ENCODE measurements around the gene KLHL29. TPM values are rescaled to one million over a fixed set of nuclear protein-coding genes. Genes with fewer than 3 reads are reported as not detected.

The KLHL29 gene
- polyA plus RNA-seq, 2 donors: 2.1 to 3.8 TPM

GRCh38 chr2:23637011-23637778 is 252.2 kb downstream of the KLHL29 start:
- 68 to 76% methylated on average over 14 of the region's 14 CpGs for WGBS, 2 donors
- Histone ChIP-seq H3K36me3 (ENCODE audit: control insufficient read depth in 2 of 2, insufficient read depth in 2 of 2, low read length in 1 of 2) (peaks cover 0 to 6% of the 10 kb centered on the region in 2 donors), H3K9me3 (ENCODE audit: control insufficient read depth in 2 of 2, insufficient read depth in 1 of 2, low read depth in 1 of 2, low read length in 1 of 2) (no peaks in the 10 kb centered on the region), H3K4me3 (ENCODE audit: low read depth in 1 of 2, low read length in 2 of 2) (no peak overlapping the region), H3K4me1 (ENCODE audit: control insufficient read depth in 2 of 2, insufficient read depth in 2 of 2, low read length in 1 of 2) (peaks cover 4% of the 10 kb centered on the region in 2 donors), H3K27me3 (ENCODE audit: control insufficient read depth in 1 of 2, insufficient read depth in 2 of 2, low read length in 2 of 2) (no peaks in the 10 kb centered on the region), H3K27ac (ENCODE audit: low read depth in 2 of 2, low read length in 1 of 2) (no peak overlapping the region)

DNA sequence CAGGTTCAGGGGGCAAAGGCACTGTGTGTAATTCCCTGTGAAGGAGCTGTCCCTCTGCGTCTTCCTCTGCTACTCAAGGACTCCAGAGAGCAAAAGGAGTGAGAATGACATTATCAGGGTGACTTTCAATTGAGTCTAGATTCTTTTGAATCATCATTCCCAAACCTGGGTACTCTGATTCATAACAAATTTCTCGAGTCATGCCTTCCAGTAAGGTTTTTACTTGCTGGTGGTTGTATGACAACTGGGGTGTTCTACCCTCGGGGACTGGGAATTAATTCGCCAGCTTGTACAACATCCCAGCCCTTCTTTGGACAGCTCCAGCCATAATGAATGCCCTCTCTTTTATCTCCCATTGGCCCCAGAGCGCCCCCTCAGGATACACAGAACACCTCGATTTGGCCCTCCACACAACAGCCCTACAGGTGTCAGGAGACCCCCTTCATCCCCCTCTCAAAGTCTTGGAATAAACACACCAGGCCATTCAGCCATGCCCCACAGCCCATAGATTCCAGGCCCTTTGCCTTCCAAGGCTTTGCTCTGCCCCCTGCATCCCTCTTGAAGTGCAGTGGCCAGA is 254.5 kb downstream of the KLHL29 start:
- Histone ChIP-seq H3K36me3 (ENCODE audit: control insufficient read depth in 2 of 2, insufficient read depth in 2 of 2, low read length in 1 of 2) (peaks cover 0 to 6% of the 10 kb centered on the region in 2 donors), H3K4me3 (ENCODE audit: low read depth in 1 of 2, low read length in 2 of 2) (no peak overlapping the region), H3K27ac (ENCODE audit: low read depth in 2 of 2, low read length in 1 of 2) (no peak overlapping the region), H3K9me3 (ENCODE audit: control insufficient read depth in 2 of 2, insufficient read depth in 1 of 2, low read depth in 1 of 2, low read length in 1 of 2) (peaks cover 0 to 10% of the 10 kb centered on the region in 2 donors), H3K27me3 (ENCODE audit: control insufficient read depth in 1 of 2, insufficient read depth in 2 of 2, low read length in 2 of 2) (no peaks in the 10 kb centered on the region), H3K4me1 (ENCODE audit: control insufficient read depth in 2 of 2, insufficient read depth in 2 of 2, low read length in 1 of 2) (peaks cover 4 to 6% of the 10 kb centered on the region in 2 donors)
- 75 to 79% methylated on average over 6 of the region's 6 CpGs for WGBS, 2 donors

- Histone ChIP-seq H3K4me3 (ENCODE audit: low read depth in 1 of 2, low read length in 2 of 2) (no peak overlapping the region), H3K27me3 (ENCODE audit: control insufficient read depth in 1 of 2, insufficient read depth in 2 of 2, low read length in 2 of 2) (no peaks in the 10 kb centered on the region), H3K36me3 (ENCODE audit: control insufficient read depth in 2 of 2, insufficient read depth in 2 of 2, low read length in 1 of 2) (peaks cover 0 to 6% of the 10 kb centered on the region in 2 donors), H3K4me1 (ENCODE audit: control insufficient read depth in 2 of 2, insufficient read depth in 2 of 2, low read length in 1 of 2) (peaks cover 4 to 7% of the 10 kb centered on the region in 2 donors), H3K27ac (ENCODE audit: low read depth in 2 of 2, low read length in 1 of 2) (no peak overlapping the region), H3K9me3 (ENCODE audit: control insufficient read depth in 2 of 2, insufficient read depth in 1 of 2, low read depth in 1 of 2, low read length in 1 of 2) (peaks cover 0 to 10% of the 10 kb centered on the region in 2 donors)
- WGBS, 2 donors: 97% methylated on average over 9 of the region's 9 CpGs
These were observed 255.7 kb downstream of the KLHL29 start for GRCh38 chr2:23640711-23641110.

- Histone ChIP-seq H3K27ac (ENCODE audit: low read depth in 2 of 2, low read length in 1 of 2) (no peak overlapping the region), H3K36me3 (ENCODE audit: control insufficient read depth in 2 of 2, insufficient read depth in 2 of 2, low read length in 1 of 2) (peaks cover 0 to 6% of the 10 kb centered on the region in 2 donors), H3K4me3 (ENCODE audit: low read depth in 1 of 2, low read length in 2 of 2) (no peak overlapping the region), H3K9me3 (ENCODE audit: control insufficient read depth in 2 of 2, insufficient read depth in 1 of 2, low read depth in 1 of 2, low read length in 1 of 2) (peaks cover 0 to 10% of the 10 kb centered on the region in 2 donors), H3K27me3 (ENCODE audit: control insufficient read depth in 1 of 2, insufficient read depth in 2 of 2, low read length in 2 of 2) (no peaks in the 10 kb centered on the region), H3K4me1 (ENCODE audit: control insufficient read depth in 2 of 2, insufficient read depth in 2 of 2, low read length in 1 of 2) (peaks cover 0 to 17% of the 10 kb centered on the region in 2 donors)
- whole genome bisulfite sequencing, 2 donors: 97% methylated on average over 24 of the region's 24 CpGs
These were observed 257.5 kb downstream of the KLHL29 start for GRCh38 chr2:23642516-23642915.

DNA sequence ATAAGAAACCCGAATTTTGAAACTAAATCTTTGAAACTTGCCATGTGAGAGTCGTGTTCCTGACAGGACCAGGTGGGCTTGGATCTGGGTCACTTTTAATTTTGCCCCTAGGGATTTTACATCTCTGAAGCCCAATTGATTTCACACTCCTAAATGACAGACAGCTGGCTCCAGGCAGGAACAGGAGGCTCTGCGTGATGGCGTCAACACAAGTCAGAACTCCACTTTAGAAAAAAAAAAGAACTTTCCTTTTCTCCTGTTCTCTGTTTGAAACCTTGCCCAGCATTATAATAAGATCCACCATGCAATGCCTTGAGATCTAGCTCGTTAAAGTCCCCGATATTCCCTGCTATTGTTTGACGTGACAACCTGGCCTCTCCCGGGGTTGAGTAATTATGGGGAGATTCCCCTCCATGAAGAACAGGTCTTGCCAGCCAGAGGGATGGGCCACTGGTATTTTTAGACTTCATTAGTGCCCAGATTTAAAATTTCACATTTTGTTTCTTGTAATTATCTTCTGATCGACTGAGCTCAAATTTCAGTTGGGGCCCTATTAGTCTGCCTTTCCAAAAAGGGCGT is 260.3 kb downstream of the KLHL29 start:
- H3K9me3 ChIP-seq (ENCODE audit: control insufficient read depth in 2 of 2, insufficient read depth in 1 of 2, low read depth in 1 of 2, low read length in 1 of 2): peaks cover 0 to 10% of the 10 kb centered on the region in 2 donors
- peak overlapping the region in 1 of 2 donors; percentile 8 for H3K27ac ChIP-seq (ENCODE audit: low read depth in 2 of 2, low read length in 1 of 2)
- H3K4me3 ChIP-seq (ENCODE audit: low read depth in 1 of 2, low read length in 2 of 2): no peak overlapping the region
- 50 to 61% methylated on average over 10 of the region's 10 CpGs for WGBS, 2 donors
- no peaks in the 10 kb centered on the region for H3K36me3 ChIP-seq (ENCODE audit: control insufficient read depth in 2 of 2, insufficient read depth in 2 of 2, low read length in 1 of 2)
- no peaks in the 10 kb centered on the region for H3K27me3 ChIP-seq (ENCODE audit: control insufficient read depth in 1 of 2, insufficient read depth in 2 of 2, low read length in 2 of 2)
- peaks cover 7 to 24% of the 10 kb centered on the region in 2 donors for H3K4me1 ChIP-seq (ENCODE audit: control insufficient read depth in 2 of 2, insufficient read depth in 2 of 2, low read length in 1 of 2)

DNA sequence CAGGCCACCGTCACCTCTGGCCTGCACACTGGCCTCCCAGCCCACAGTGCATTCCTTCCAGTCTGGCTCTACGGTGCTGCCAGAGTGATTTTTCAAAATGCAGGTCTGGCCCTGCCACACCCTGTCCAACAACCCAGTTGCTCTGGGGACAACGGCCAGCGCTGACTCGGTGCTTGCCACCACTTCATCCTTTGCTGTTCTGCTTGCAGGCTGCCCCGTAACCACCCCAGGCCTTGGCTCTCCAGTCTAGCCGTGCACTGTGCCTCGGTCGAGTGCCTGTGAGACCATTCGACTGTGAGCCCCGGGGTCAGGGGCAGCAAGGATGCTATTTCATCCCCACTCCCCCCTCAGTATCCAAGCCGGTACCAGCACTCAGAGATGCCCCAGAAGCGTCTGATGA is 262.6 kb downstream of the KLHL29 start:
- peaks cover 10 to 35% of the 10 kb centered on the region in 2 donors for H3K4me1 ChIP-seq (ENCODE audit: control insufficient read depth in 2 of 2, insufficient read depth in 2 of 2, low read length in 1 of 2)
- H3K36me3 ChIP-seq (ENCODE audit: control insufficient read depth in 2 of 2, insufficient read depth in 2 of 2, low read length in 1 of 2): no peaks in the 10 kb centered on the region
- no peaks in the 10 kb centered on the region for H3K27me3 ChIP-seq (ENCODE audit: control insufficient read depth in 1 of 2, insufficient read depth in 2 of 2, low read length in 2 of 2)
- WGBS, 2 donors: 86 to 87% methylated on average over 13 of the region's 13 CpGs
- no peak overlapping the region for H3K4me3 ChIP-seq (ENCODE audit: low read depth in 1 of 2, low read length in 2 of 2)
- H3K9me3 ChIP-seq (ENCODE audit: control insufficient read depth in 2 of 2, insufficient read depth in 1 of 2, low read depth in 1 of 2, low read length in 1 of 2): peaks cover 0 to 10% of the 10 kb centered on the region in 2 donors
- no peak overlapping the region for H3K27ac ChIP-seq (ENCODE audit: low read depth in 2 of 2, low read length in 1 of 2)

- WGBS, 2 donors: 78 to 82% methylated on average over 10 of the region's 10 CpGs
- H3K27me3 ChIP-seq (ENCODE audit: control insufficient read depth in 1 of 2, insufficient read depth in 2 of 2, low read length in 2 of 2): no peaks in the 10 kb centered on the region
- no peaks in the 10 kb centered on the region for H3K36me3 ChIP-seq (ENCODE audit: control insufficient read depth in 2 of 2, insufficient read depth in 2 of 2, low read length in 1 of 2)
- H3K27ac ChIP-seq (ENCODE audit: low read depth in 2 of 2, low read length in 1 of 2): no peak overlapping the region
- no peak overlapping the region for H3K4me3 ChIP-seq (ENCODE audit: low read depth in 1 of 2, low read length in 2 of 2)
- H3K4me1 ChIP-seq (ENCODE audit: control insufficient read depth in 2 of 2, insufficient read depth in 2 of 2, low read length in 1 of 2): peaks cover 11 to 34% of the 10 kb centered on the region in 2 donors
- peaks cover 0 to 4% of the 10 kb centered on the region in 2 donors for H3K9me3 ChIP-seq (ENCODE audit: control insufficient read depth in 2 of 2, insufficient read depth in 1 of 2, low read depth in 1 of 2, low read length in 1 of 2)
These were observed 264.3 kb downstream of the KLHL29 start for GRCh38 chr2:23649303-23649702.

DNA sequence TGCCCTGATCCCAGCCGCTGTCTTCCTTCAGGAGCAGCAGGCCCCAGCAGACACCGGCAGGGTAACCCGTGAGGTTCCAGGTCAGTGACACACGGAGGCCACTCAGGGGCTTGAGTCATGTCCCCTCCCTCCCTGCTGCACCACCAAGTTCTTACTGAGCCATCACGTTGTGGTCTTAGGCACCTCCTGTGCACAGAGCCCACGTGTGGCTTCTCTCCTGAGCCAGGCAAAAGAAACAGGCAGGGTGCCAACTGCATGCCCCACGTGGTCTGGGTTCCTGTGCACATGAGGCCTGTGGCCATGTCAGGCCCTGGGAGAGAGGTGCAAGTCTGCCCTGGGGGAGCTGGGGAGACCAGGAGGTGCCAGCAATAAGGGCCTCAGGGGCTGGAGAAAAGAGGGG is 264.8 kb downstream of the KLHL29 start:
- 59 to 61% methylated on average over 7 of the region's 7 CpGs for WGBS, 2 donors

GRCh38 chr2:23651187-23652080 is 266.5 kb downstream of the KLHL29 start:
- no peaks in the 10 kb centered on the region for H3K27me3 ChIP-seq (ENCODE audit: control insufficient read depth in 1 of 2, insufficient read depth in 2 of 2, low read length in 2 of 2)
- H3K9me3 ChIP-seq (ENCODE audit: control insufficient read depth in 2 of 2, insufficient read depth in 1 of 2, low read depth in 1 of 2, low read length in 1 of 2): peaks cover 0 to 4% of the 10 kb centered on the region in 2 donors
- no peak overlapping the region for H3K4me3 ChIP-seq (ENCODE audit: low read depth in 1 of 2, low read length in 2 of 2)
- peak overlapping the region; percentile 26 to 66 for H3K27ac ChIP-seq (ENCODE audit: low read depth in 2 of 2, low read length in 1 of 2)
- H3K4me1 ChIP-seq (ENCODE audit: control insufficient read depth in 2 of 2, insufficient read depth in 2 of 2, low read length in 1 of 2): peaks cover 15 to 24% of the 10 kb centered on the region in 2 donors
- H3K36me3 ChIP-seq (ENCODE audit: control insufficient read depth in 2 of 2, insufficient read depth in 2 of 2, low read length in 1 of 2): no peaks in the 10 kb centered on the region
- WGBS, 2 donors: 69 to 77% methylated on average over 10 of the region's 10 CpGs

More for the DNA sequence above, 264.8 kb downstream of the KLHL29 start:
- Histone ChIP-seq H3K4me1 (ENCODE audit: control insufficient read depth in 2 of 2, insufficient read depth in 2 of 2, low read length in 1 of 2) (peaks cover 11 to 29% of the 10 kb centered on the region in 2 donors), H3K4me3 (ENCODE audit: low read depth in 1 of 2, low read length in 2 of 2) (no peak overlapping the region), H3K27ac (ENCODE audit: low read depth in 2 of 2, low read length in 1 of 2) (no peak overlapping the region), H3K36me3 (ENCODE audit: control insufficient read depth in 2 of 2, insufficient read depth in 2 of 2, low read length in 1 of 2) (no peaks in the 10 kb centered on the region), H3K9me3 (ENCODE audit: control insufficient read depth in 2 of 2, insufficient read depth in 1 of 2, low read depth in 1 of 2, low read length in 1 of 2) (peaks cover 0 to 4% of the 10 kb centered on the region in 2 donors), H3K27me3 (ENCODE audit: control insufficient read depth in 1 of 2, insufficient read depth in 2 of 2, low read length in 2 of 2) (no peaks in the 10 kb centered on the region)
